Astrocyte (in vitro differentiated cells and primary cell): Measurements from ENCODE around the gene REPS1.

Source experiments
- EZH2 ChIP-seq: IDR thresholded peaks from 2 replicates; pipeline ENCODE4 v1.6.1; 2012; ENCODE audit warnings: mild to moderate bottlenecking, low read length, inconsistent platforms; ENCODE audit not compliant: insufficient read depth
- TF ChIP-seq, protein P1 (sequence below): IDR thresholded peaks from 2 replicates; pipeline ENCODE4 v1.5.1; 2011; ENCODE audit warnings: low read depth, mild to moderate bottlenecking, inconsistent platforms, low read length, moderate library complexity; ENCODE audit not compliant: insufficient read depth

DNA sequence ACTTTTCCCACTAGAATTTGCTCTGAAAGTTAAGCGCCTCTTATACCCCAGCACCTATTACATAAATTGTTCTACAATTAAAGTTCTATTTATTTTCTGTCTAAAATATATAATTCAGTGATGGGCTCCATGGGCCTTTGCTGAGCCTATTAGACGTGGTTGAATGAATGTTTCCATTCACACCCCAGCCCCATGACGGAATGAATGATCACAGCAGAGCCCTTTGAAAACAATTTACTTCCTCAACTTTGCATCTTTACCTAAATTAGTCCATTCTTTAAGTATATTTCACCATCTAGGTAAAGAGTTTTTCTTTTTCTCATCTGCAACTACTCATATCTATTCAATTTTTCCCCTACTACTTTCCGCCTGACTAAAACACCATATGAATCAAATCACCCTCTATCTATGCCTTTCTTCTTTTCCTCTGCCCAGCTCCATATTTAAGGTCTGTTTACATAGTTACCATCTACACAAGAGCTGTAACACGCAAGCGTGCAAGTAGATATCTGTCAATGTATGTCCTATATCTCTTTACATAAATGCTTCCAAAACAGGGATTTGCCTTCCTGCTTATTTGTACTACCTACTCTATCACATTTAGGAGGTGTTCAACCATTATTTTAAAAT, 122.5 kb downstream of the REPS1 start:
- TF ChIP-seq, protein P1, sequence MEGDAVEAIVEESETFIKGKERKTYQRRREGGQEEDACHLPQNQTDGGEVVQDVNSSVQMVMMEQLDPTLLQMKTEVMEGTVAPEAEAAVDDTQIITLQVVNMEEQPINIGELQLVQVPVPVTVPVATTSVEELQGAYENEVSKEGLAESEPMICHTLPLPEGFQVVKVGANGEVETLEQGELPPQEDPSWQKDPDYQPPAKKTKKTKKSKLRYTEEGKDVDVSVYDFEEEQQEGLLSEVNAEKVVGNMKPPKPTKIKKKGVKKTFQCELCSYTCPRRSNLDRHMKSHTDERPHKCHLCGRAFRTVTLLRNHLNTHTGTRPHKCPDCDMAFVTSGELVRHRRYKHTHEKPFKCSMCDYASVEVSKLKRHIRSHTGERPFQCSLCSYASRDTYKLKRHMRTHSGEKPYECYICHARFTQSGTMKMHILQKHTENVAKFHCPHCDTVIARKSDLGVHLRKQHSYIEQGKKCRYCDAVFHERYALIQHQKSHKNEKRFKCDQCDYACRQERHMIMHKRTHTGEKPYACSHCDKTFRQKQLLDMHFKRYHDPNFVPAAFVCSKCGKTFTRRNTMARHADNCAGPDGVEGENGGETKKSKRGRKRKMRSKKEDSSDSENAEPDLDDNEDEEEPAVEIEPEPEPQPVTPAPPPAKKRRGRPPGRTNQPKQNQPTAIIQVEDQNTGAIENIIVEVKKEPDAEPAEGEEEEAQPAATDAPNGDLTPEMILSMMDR = no peak
- no peak for TF ChIP-seq EZH2
